Measurements from ENCODE around the gene NRDC.

The NRDC gene

GRCh38 chr1:51859735-51860134 is 18.8 kb downstream of the NRDC start:
- TF ChIP-seq EZH2phosphoT487 (IDR thresholded peaks at IDR 0.05; ENCODE audit: borderline replicate concordance, low read length) = no peak
- TF ChIP-seq, protein P1, sequence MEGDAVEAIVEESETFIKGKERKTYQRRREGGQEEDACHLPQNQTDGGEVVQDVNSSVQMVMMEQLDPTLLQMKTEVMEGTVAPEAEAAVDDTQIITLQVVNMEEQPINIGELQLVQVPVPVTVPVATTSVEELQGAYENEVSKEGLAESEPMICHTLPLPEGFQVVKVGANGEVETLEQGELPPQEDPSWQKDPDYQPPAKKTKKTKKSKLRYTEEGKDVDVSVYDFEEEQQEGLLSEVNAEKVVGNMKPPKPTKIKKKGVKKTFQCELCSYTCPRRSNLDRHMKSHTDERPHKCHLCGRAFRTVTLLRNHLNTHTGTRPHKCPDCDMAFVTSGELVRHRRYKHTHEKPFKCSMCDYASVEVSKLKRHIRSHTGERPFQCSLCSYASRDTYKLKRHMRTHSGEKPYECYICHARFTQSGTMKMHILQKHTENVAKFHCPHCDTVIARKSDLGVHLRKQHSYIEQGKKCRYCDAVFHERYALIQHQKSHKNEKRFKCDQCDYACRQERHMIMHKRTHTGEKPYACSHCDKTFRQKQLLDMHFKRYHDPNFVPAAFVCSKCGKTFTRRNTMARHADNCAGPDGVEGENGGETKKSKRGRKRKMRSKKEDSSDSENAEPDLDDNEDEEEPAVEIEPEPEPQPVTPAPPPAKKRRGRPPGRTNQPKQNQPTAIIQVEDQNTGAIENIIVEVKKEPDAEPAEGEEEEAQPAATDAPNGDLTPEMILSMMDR (IDR thresholded peaks at IDR 0.05; ENCODE audit: low read depth, low read length, poor library complexity, severe bottlenecking) = no peak
- Histone ChIP-seq H3K4me2 (ENCODE audit: low read length) (no peak overlapping the region), H3K27me3 (ENCODE audit: control insufficient read depth, low read length) (no peaks in the 10 kb centered on the region), H3K9me3 (ENCODE audit: control insufficient read depth, insufficient read depth, low read length) (no peaks in the 10 kb centered on the region), H3K79me2 (ENCODE audit: control insufficient read depth, low read length) (peaks cover 76% of the 10 kb centered on the region), H3K36me3 (ENCODE audit: control insufficient read depth, low read length) (peaks cover 16% of the 10 kb centered on the region), H3K4me1 (ENCODE audit: control insufficient read depth, low read length) (peaks cover 16% of the 10 kb centered on the region), H4K20me1 (ENCODE audit: control insufficient read depth, insufficient read depth, low read depth, low read length) (peaks cover 12% of the 10 kb centered on the region), H3K4me3 (ENCODE audit: low read length) (no peak overlapping the region), H3K9me2 (replicated peaks; ENCODE audit: control insufficient read depth, low read length) (no peaks in the 10 kb centered on the region), H3K27ac (ENCODE audit: low read depth, low read length) (no peak overlapping the region), H3F3A (ENCODE audit: control insufficient read depth, insufficient read depth) (no peaks in the 10 kb centered on the region; the same call in 1 of the 2 replicates)

- peaks cover 16% of the 10 kb centered on the region for H3K4me1 ChIP-seq (ENCODE audit: control insufficient read depth, low read length)
- no peak overlapping the region for H3K4me2 ChIP-seq (ENCODE audit: low read length)
- H3K79me2 ChIP-seq (ENCODE audit: control insufficient read depth, low read length) = peaks cover 72% of the 10 kb centered on the region
- H3K9me2 ChIP-seq (replicated peaks; ENCODE audit: control insufficient read depth, low read length) = no peaks in the 10 kb centered on the region
- peaks cover 16% of the 10 kb centered on the region for H3K36me3 ChIP-seq (ENCODE audit: control insufficient read depth, low read length)
- H3K9me3 ChIP-seq (ENCODE audit: control insufficient read depth, insufficient read depth, low read length) = no peaks in the 10 kb centered on the region
- H3F3A ChIP-seq (ENCODE audit: control insufficient read depth, insufficient read depth) = no peaks in the 10 kb centered on the region; the same call in 1 of the 2 replicates
- H3K27ac ChIP-seq (ENCODE audit: low read depth, low read length) = no peak overlapping the region
- peaks cover 12% of the 10 kb centered on the region for H4K20me1 ChIP-seq (ENCODE audit: control insufficient read depth, insufficient read depth, low read depth, low read length)
- H3K4me3 ChIP-seq (ENCODE audit: low read length) = no peak overlapping the region
- TF ChIP-seq EZH2phosphoT487 (IDR thresholded peaks at IDR 0.05; ENCODE audit: borderline replicate concordance, low read length) = no peak
- TF ChIP-seq, protein P1 (IDR thresholded peaks at IDR 0.05; ENCODE audit: low read depth, low read length, poor library complexity, severe bottlenecking) = no peak
- H3K27me3 ChIP-seq (ENCODE audit: control insufficient read depth, low read length) = no peaks in the 10 kb centered on the region
Observed at GRCh38 chr1:51859333-51859732, 19.2 kb downstream of the NRDC start.

- Histone ChIP-seq H3K9me2 (replicated peaks; ENCODE audit: control insufficient read depth, low read length) (no peaks in the 10 kb centered on the region), H3K36me3 (ENCODE audit: control insufficient read depth, low read length) (peaks cover 16% of the 10 kb centered on the region), H3K4me1 (ENCODE audit: control insufficient read depth, low read length) (peaks cover 11% of the 10 kb centered on the region), H3K27me3 (ENCODE audit: control insufficient read depth, low read length) (no peaks in the 10 kb centered on the region), H3K4me2 (ENCODE audit: low read length) (no peak overlapping the region), H3K9me3 (ENCODE audit: control insufficient read depth, insufficient read depth, low read length) (no peaks in the 10 kb centered on the region), H3K27ac (ENCODE audit: low read depth, low read length) (no peak overlapping the region), H3K4me3 (ENCODE audit: low read length) (no peak overlapping the region), H4K20me1 (ENCODE audit: control insufficient read depth, insufficient read depth, low read depth, low read length) (peaks cover 12% of the 10 kb centered on the region), H3K79me2 (ENCODE audit: control insufficient read depth, low read length) (peaks cover 68% of the 10 kb centered on the region), H3F3A (ENCODE audit: control insufficient read depth, insufficient read depth) (no peaks in the 10 kb centered on the region)
- TF ChIP-seq, protein P1 (IDR thresholded peaks at IDR 0.05; ENCODE audit: low read depth, low read length, poor library complexity, severe bottlenecking) = no peak
- TF ChIP-seq EZH2phosphoT487 (IDR thresholded peaks at IDR 0.05; ENCODE audit: borderline replicate concordance, low read length) = no peak
Observed at GRCh38 chr1:51858892-51859291, 19.6 kb downstream of the NRDC start.

All from DOHH2 (cell line).